Activated CD4-positive, alpha-beta T cell treated with anti-CD3 and anti-CD28 coated beads, Interleukin-2, Interleukin-6, amounts not matched to agents 100 ng/mL and 50 ng/mL, durations not matched to agents 16 hours and 8 hours (primary cell): ENCODE results near the gene RIN2.

Experiments
- DNase-seq: peaks from one replicate; pipeline ENCODE4 v3.0.0-alpha.2; 2020

Gene RIN2, protein sequence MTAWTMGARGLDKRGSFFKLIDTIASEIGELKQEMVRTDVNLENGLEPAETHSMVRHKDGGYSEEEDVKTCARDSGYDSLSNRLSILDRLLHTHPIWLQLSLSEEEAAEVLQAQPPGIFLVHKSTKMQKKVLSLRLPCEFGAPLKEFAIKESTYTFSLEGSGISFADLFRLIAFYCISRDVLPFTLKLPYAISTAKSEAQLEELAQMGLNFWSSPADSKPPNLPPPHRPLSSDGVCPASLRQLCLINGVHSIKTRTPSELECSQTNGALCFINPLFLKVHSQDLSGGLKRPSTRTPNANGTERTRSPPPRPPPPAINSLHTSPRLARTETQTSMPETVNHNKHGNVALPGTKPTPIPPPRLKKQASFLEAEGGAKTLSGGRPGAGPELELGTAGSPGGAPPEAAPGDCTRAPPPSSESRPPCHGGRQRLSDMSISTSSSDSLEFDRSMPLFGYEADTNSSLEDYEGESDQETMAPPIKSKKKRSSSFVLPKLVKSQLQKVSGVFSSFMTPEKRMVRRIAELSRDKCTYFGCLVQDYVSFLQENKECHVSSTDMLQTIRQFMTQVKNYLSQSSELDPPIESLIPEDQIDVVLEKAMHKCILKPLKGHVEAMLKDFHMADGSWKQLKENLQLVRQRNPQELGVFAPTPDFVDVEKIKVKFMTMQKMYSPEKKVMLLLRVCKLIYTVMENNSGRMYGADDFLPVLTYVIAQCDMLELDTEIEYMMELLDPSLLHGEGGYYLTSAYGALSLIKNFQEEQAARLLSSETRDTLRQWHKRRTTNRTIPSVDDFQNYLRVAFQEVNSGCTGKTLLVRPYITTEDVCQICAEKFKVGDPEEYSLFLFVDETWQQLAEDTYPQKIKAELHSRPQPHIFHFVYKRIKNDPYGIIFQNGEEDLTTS

DNA sequence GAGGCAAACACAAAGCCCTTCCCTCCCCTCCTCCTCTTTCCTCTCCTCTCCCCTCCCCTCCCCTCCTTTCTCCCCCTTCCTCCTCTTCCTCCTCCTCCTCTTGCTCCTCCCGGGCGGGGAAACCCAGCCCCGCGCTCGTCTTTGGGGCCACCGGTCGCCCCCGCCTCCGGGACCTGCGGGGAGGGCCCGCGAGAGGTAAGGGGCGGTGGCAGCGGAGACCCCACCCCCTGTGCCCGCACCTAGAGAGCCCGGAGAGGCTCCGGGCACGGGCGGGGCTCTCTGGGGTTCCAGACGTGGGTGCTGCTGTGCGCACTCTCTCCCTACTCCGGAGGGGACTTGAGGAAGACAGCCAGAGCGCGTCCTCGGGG, at the start of gene RIN2:
RIN2 (plus strand) TSS at position 126 of the 368 bp plus-strand sequence. CDS start 131,344 bp downstream, outside the sequence.
- DNase-seq: no peak

DNA sequence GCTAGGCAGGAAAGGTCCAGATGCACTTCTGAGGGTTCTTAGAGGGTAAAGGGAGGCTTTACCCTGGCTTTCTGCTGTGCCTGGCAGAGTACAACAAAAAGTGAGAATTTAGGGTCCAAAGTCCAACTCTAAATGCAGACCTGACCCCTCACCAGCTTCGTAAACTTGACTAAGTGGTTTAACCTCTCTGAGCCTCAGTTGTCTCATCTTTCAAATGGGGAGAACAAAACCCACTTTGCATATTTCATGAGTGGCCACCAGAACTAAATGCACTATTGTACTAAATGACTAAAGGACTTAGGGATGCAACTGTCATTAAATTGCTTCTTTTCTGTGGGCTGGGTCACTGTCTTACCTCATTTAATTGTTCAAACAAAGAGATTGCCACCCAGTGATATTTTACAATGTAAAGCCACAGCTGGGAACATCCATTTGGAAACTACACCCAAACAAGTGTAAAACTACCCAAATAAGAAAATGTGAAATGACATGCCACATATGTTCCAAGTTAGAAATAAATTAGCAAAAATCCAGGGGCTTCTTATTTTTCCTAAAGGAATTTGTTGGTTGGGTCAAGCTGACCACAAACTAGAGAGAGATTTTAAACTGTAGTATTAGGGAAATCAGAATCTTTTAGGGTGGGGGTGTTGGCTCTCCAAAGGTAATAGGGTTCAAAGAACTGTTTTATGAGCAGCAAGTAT, 48.3 kb upstream of the RIN2 start:
- no peak for DNase-seq

DNA sequence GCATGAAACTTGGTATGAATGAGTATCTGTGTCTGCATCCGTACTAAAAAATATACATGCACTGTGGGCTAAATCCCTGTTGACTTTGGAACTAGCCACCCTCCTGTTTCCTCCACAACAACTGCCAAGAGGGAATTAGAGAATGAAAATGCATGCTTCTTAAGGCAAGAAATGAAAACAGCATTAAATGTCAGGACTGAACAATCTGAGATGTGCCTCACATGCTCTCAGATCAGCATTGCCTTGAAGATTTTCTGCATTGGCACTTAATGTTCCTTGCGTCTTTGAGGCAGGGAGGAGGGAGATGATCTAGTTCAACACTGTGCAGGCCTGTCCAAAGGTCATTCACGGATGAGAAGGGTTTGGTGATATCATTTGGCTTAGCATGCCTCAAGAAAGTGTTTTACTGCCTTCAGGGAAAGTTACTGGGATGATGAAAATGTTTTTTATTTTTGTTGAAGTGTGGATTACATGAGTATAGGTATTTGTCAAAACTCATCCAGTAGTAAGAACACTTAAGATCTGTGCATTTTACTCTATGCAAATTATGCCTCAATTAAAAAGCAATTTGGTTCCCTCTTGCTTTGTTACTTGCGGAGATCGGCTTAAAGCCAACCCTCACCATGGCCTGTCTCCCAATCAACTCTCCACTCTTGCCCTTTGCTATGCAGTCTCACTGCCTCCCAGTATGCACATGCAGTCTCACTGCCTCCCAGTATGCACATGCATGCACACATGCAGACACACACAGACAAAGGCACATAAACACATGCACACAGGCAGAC, 47.5 kb upstream of the RIN2 start:
- DNase-seq: no peak

DNA sequence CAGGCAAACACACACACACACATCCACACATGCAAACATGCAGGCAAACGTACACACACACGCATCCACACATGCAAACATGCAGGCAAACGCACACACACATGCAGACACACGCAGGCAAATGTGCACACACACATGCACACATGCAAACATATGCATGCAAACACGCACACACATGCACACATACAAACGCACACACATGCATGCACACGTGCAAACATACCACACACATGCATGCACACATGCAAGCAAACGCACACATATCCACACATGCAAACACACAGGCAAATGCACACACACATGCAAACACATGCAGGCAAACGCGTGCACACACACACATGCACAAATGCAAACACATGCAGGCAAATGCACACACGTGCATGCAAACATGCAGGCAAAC, 46.9 kb upstream of the RIN2 start:
- no peak for DNase-seq

DNA sequence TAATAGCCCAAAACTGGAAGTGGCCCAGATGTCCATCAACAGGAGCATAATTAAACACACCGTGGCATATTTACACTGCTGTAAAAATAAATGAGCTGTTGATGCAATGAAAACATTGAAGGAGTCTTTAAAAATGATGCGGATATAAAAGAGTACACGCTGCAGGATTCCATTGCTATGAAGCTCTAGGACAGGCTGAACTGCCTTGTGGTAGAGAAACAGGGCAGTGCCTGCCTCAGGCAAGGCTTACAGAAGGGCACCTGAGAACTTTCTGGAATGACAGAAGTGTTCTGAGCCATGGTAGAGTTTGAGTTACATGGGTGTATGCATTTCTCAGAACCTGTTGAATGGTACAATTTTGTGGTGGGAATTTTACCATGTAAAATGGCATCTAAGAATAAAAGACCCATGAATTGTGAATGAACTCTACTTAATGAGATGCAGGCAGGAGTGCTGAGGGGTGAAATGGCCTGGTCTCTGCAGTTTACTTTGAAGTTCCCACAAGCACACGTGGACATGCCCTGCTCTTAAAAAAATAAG, 45.3 kb upstream of the RIN2 start:
- no peak for DNase-seq

DNA sequence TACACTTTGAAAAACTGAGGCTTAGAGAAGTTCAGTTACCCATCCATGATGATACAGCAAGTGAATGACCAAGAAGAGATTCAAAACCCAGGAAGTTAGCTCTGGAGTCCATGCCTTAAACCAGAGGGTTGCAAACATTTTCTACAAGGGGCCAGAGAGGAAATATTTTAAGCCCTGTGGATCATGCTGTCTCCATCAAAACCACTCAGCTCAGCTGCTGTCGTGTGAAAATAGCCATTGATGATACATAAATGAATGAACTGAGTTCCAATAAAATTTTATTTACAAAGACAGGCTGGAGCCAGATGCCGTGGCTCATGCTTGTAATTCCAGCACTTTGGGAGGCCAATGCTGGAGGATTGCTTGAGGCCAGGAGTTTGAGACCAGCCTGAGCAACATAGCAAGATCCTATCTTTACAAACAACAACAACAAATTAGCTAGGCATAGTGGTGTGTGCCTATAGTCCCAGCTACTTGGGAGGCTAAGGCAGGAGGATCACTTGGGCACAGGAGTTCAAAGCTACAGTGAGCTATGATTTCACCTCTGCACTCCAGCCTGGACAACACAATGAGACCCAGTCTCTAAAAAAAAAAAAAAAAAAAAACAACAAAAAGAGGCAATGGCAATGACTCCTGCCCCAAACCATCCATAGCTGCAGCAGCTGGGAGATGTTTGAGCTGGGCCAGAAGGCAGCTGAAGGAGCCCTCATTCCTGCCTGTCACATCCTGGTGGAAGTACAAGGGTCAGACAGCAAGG, 44.1 kb upstream of the RIN2 start:
- DNase-seq: no peak

DNA sequence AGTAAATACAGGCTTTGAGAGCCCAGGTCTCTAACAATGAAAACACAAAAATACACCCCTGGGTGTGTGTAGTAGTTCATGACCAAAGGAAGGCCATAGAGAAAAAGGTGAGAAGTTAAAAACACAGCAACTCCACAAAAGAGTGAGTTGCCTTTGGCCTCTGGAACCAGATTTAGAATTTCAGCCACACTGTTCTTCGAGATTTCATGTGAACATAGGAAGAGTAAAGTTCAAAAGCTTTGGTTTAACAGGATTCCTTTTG, 43.5 kb upstream of the RIN2 start:
- no peak for DNase-seq

DNA sequence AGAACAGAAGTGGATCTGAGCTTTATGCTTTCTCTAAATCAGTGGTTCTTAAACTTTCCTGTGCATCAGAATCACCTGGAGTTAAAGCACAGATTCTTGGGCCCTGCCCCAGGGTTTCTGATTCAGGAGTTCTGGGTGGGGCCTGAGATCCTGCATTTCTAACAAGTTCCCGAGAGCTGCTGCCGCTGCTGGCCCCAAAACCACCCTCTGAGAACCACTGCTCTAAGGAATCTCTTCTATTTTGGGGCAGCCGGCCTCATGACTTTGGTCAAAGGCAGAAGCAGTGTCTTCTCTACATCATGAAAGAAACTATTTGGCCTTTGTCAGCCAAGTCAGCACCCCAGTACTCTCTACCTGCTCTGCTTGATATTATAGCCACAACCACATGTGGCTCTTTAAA, 42.1 kb upstream of the RIN2 start:
- DNase-seq: no peak

DNA sequence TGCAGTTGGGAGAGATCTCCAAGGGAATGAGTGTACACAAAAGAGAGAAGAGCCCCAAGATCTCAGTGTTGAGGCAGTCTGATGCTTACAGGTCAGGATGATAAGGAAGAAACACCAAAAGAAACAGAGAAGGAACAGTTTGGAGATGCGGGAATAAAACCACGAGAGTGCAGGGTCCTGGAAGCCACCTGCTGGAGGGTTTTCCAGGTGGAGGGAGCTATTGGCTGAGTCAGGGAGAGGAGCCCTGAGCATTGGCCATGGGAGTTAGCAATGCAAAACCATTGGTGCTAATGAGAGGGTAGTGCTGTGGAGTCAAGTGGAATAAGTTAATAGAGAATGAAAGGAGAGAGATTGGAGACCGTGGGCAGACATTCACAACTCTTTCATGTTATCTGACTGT, 39.2 kb upstream of the RIN2 start:
- no peak for DNase-seq

DNA sequence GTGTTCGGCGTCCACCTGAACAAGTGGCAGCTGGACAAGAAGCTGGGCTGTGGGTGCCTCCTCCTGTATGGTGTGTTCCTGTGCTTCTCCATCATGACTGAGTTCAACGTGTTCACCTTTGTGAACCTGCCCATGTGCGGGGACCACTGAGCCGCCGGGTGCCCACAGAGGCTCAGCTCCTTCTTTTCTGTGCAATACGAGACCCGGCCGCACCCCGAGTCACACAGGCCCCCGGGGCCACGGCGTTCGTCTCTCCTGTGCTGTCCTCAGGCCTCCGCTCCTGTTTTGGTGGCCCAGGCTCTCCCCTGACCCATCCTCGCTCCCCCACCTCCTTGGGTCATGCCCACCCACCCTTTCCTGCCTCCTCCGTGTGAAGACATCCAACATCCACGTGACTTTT, 37.1 kb upstream of the RIN2 start:
- DNase-seq: no peak

DNA sequence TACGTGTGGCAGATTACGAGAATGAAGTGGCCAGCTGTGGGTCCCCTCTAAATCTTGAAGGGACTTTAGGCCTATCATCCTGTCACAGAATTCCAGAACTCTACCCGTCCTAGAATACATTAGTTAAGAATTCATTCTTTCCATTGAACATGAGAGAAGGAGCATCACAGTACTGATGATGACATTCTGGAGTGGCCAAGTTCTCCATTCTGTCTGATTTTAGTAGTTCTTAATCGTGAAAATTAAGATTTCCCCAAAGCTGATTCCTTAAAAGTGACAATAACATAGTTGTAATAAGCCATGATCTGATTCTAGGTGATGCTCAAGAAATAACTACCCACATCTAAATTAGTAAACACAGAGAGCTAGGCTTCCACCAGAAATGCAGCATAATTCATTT, 35.0 kb upstream of the RIN2 start:
- no peak for DNase-seq

DNA sequence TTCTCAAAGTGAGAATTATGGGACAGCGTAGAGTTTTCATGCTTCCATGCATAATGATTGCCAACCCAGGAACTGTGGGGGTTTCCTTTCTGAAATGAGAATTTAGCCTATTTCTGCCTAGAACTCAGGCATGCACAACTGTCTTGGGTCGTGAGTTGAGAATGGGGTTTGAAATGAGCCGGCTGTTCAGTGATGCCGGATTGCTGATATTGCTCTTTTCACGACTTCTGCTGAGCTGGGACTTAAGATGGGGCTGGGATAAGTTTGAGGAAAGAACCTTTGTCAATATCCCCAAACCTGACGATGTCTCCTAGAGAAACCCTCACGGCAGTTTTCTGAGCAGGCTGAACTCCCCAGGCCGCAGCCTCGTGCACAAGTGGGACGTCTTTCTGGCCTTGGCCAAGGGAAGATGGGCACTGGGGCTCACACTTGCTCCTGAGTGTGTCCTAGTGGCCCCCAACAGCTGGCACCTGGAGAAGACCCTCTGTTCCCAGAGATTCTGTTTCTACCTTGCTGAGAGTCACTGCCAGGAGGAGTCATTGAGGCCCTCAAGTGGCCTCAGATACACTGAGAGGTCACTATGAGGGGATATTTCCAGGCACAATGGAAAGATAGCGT, 34.1 kb upstream of the RIN2 start:
- DNase-seq: no peak

DNA sequence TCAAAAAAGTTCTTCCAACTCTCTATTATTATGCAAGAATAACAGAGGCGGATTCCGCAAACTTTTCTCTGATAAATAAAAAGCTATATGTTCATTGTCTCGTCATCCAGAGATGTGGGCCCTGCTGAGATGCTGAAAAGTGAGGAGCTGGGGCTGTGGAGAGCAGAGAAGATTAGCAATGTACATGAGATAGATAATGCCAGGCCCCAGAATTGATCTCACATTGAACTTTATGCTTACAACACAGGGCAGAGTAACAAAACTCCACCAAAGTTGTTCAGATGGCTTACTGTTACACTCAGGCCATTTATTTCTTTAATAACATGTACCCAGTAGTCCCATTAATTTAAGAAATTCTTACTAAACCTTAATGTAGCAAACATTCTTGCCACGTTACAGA, 32.7 kb upstream of the RIN2 start:
- no peak for DNase-seq

DNA sequence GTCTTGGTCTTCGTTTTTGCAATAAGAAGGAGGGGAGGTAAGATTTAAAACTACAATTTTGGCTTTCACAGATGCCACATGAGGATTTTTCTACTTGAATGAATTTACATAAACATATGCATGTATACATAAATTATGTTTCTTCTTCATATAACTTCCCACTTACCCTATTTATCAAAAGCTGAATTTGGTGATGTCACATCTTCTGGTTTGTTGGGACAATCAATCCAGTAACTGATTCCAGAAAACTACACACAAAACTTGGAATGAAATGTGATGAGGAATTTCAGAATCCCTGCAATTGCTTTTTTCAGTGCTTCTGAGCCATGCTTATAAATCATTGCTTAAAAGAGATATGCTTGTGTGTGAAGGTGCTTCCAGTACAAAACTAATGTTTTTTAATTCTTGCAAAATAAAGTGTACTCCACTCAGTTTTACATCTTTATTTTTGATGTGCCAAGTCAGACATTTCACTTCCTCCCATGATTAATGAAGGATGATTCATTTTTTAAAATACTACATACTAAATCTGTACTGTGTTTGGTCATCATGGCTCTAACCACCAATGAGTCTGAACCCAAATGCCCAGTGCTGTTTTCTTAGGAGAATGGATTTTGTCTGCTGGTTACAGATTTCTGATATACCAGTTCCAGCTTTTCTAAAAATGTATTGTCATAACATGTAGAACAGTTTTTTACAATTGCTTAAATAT, 32.1 kb upstream of the RIN2 start:
- no peak for DNase-seq

DNA sequence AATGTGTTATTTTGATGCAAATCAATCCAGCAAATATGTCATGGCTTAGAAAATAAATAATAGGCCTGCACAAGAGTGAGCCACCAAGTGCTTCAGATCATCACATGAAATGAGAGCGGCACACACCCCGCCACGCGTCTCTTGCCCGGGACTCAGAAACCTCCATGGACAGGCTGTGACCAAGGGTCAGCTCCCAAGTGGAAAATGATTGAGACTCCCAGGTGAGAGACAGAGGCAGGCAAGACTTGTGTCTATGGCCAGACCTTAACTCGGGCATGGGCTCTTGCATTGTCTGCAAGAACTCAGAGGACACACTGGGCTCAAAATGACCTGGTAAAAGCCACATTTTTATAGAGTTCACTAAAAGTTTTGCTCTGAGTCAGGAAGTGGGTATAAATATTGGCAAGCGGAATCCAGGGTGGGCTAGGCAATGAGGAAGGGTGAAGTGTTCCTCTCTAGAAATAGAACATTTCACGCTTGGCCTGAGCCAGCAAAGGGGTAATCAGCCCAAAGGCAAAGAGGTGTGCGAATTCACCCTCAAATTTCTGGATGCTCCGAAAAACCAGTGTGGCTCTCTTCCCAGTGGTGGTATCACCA, 30.7 kb upstream of the RIN2 start:
- DNase-seq: no peak

DNA sequence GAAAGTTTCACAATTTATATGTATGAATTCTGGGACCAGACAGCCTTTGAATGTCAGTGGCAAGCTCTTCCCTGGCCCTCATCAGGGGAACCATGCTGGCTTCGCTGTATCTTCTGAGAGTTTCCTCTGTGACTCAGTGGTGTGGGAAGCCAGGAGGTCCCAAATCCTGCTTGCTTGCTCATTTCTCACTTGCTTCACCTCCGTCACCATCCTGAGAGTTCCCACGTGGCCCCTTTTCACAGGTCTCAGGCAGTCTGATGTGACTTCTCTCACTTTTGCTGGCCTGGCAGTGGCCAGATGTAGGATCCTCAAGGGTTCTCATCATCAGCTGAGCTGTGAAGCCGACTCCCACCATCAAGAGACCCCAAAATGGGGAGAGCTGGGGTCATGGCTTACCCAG, 28.4 kb upstream of the RIN2 start:
- no peak for DNase-seq

DNA sequence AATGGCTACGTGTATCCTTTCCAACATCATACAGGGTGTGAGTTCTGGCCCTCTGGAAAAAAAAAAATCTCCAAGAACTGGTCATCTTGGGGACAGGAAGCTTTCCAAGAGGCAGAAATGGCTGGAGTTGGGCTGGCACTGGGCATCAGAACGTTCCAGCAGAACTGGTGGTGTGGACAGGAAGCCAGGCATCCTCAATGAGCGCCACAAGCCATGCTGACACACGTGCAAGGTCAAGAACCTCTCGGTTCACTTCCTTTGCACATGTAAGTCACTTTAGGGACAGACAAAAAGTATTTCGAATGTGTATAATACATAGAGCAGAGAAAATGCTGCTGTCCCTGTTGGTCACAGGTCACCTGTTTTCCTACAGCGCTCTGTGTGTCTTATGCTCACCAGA, 27.4 kb upstream of the RIN2 start:
- no peak for DNase-seq

DNA sequence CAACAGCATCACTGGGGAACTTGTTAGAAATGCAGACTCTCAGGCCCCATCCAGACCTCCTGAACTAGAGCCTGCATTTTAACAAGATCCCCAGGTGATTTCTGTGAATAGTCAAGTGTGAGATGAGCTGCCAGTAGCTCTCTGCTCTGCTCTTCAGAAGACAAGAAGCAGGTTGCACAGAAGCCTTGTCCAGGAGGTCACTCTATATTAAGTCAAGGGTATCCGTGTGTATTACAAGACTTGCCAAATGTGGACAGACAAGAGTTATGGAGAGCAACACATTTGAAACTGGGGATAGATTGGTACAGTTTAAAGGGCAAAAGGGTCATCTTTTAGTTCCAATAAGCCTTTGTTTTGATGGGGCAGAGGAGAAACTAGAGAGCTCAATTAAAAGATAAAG, 23.2 kb upstream of the RIN2 start:
- no peak for DNase-seq

DNA sequence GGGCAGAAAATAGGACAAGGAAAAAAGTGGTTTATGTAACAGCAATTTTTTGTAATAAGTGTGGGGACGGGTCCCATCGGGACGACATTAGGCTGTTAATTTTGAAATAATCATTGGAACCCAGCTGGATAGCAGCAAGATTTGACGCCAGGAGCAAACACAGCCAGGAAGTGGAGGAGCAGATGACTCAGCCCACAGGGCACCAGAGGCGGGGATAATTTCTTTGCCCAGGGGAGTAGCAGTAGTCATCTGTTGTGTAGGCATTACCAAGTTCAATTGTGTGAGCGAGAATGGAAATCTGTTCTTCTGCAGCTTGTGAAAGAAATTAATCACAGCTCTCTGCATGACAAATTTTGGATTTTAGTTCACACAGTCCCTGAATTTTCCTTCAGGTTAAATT, 22.6 kb upstream of the RIN2 start:
- DNase-seq: peak; percentile 58

DNA sequence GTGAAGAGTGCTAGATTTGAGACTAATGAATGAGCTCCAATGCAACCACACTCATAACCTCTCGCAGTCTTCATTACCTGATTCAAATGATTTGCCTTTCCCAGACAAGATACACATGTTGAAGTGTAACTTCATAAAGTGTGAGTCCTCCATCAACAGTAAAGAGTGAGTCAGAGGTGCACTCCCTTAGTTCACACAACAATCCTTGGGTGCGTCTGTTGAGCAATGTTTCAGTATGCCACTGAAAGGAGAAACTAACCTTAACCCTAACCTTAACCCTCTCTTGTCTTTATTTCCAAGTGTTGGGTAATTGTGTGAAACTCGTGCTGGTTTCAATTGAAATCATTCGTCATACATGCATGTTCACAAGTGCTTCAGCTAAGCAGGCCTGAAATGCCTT, 21.0 kb upstream of the RIN2 start:
- peak; percentile 83 for DNase-seq

DNA sequence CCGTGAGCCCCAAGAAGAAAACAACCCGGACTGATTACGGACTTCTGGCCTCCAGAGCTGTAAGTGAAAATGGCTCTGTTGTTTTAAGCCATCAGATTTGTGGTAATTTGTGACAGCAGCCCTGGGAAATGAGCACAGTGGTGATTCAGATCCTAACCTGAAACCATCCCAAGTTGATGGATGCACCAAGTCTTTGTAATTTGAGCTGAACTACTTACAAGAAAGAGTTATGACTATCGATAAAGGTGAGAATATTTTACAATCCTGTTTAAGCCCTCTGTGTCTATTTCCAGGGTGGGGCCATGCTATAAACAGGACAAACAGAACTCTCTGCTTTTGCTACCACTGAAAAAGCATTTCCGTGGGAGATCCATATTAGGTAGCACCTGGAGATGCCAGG, 19.1 kb upstream of the RIN2 start:
- no peak for DNase-seq
